Endodermal cell (in vitro differentiated cells): ENCODE results near the gene EYA3. TPM values are rescaled to one million over a fixed set of nuclear protein-coding genes. Genes with fewer than 3 reads are reported as not detected.

Experiments used
- DNase-seq: peaks from one replicate; pipeline ENCODE4 v3.0.0-alpha.2; 2017
- H3K27ac ChIP-seq: 2 replicates; pipeline ENCODE4 v1.5.1; 2013; ENCODE audit warnings: mild to moderate bottlenecking, low read depth, low read length, moderate library complexity
- H3K27me3 ChIP-seq: 2 replicates; pipeline ENCODE4 v1.6.1; 2013; ENCODE audit warnings: mild to moderate bottlenecking, low read length, moderate library complexity; ENCODE audit not compliant: insufficient read depth, control insufficient read depth, poor library complexity, severe bottlenecking
- H3K36me3 ChIP-seq: 2 replicates; pipeline ENCODE4 v1.7.0; 2013; ENCODE audit warnings: mild to moderate bottlenecking, low read length, moderate library complexity; ENCODE audit not compliant: control insufficient read depth, insufficient read depth
- H3K4me1 ChIP-seq: one replicate; pipeline ENCODE4 v1.7.0; 2013; ENCODE audit warnings: low read length; ENCODE audit not compliant: control insufficient read depth, insufficient read depth
- H3K4me3 ChIP-seq: 2 replicates; pipeline ENCODE4 v1.5.1; 2013; ENCODE audit warnings: mild to moderate bottlenecking, low read length, moderate library complexity
- H3K9ac ChIP-seq: 2 replicates; pipeline ENCODE4 v1.6.1; 2013; ENCODE audit warnings: mild to moderate bottlenecking, low read length, moderate library complexity; ENCODE audit not compliant: poor library complexity, severe bottlenecking; ENCODE audit errors: extremely low read depth
- H3K9me3 ChIP-seq: 2 replicates; pipeline ENCODE4 v1.6.1; 2013; ENCODE audit warnings: mild to moderate bottlenecking, low read length, moderate library complexity; ENCODE audit not compliant: control insufficient read depth
- H3K27ac Mint-ChIP-seq: 2 replicates; pipeline ENCODE4 v1.8.0; 2020; ENCODE audit warnings: mixed read lengths
- H3K27me3 Mint-ChIP-seq: 2 replicates; pipeline ENCODE4 v1.8.0; 2021; ENCODE audit warnings: mild to moderate bottlenecking, mixed read lengths; ENCODE audit not compliant: insufficient read depth
- H3K36me3 Mint-ChIP-seq: 2 replicates; pipeline ENCODE4 v1.8.0; 2020; ENCODE audit warnings: low read depth, mixed read lengths
- H3K4me1 Mint-ChIP-seq: 2 replicates; pipeline ENCODE4 v1.8.0; 2020; ENCODE audit warnings: mixed read lengths
- H3K4me3 Mint-ChIP-seq: 2 replicates; pipeline ENCODE4 v1.8.0; 2020; ENCODE audit warnings: mild to moderate bottlenecking, moderate library complexity, mixed read lengths
- H3K9me3 Mint-ChIP-seq: 2 replicates; pipeline ENCODE4 v1.8.0; 2020; ENCODE audit warnings: mild to moderate bottlenecking, mixed read lengths
- CTCF ChIP-seq: fragments of 200-600 bp; sonication (generic); conservative IDR thresholded peaks from 2 replicates; pipeline ENCODE4 v1.5.0; 2021; ENCODE audit warnings: antibody characterized with exemption, mild to moderate bottlenecking
- WGBS, 2 experiments: methylation state at CpG; one replicate each; pipeline versions ENCODE4 v1.1.5 to v1.1.7; 2013; ENCODE audit warnings: missing lambda C conversion rate in 2 of 2, mixed read lengths in 1 of 2; ENCODE audit not compliant: insufficient coverage in 1 of 2, insufficient read length in 1 of 2; 5-methylcytosine and 5-hydroxymethylcytosine counted together
- total RNA-seq, 2 donors: library from RNA; stranded (reverse); fragmentation: NEBNext Ultra II Directional in 1 of 2; extraction: Animal tissue kit (Norgen Biotek cat#: 25700) in 1 of 2; gene quantifications; 2 replicates in 1 of 2; 3 replicates in 1 of 2; pipeline ENCODE4 v1.2.1, GENCODE V29; 2021

EYA3 gene
- total RNA-seq, 2 donors from 2014 or later, result 29.3 to 32.8 TPM

DNA sequence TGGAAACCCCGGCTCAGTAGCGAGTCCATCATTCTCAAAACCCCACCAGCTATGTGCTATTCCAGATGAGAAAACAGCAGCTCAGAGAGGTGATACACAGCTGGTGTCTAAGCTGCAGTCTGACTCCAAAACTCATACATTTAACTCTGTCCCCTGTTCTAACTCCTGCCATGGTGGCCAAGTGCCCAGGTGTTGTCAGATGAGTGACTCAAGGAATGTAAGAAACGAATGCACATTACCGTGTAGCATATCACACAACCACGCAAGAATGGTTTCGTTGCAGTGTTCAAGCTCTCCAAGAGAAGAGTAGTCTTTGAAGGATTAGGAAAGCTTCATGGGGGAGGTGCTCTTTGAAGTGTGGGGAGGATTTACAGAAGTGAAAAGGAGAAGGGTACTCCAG is 133.3 kb downstream of the EYA3 start:
- Mint-ChIP-seq H3K4me3 (no peak overlapping the region), H3K27me3 (no peaks in the 10 kb centered on the region), H3K9me3 (no peaks in the 10 kb centered on the region), H3K4me1 (peaks cover 4% of the 10 kb centered on the region), H3K27ac (peak overlapping the region; percentile 4), H3K36me3 (no peaks in the 10 kb centered on the region)
- no peaks in the 10 kb centered on the region for H3K36me3 ChIP-seq
- WGBS, 2 experiments, result 93 to 97% methylated on average over 6 of the region's 6 CpGs
- H3K27ac ChIP-seq, result no peak overlapping the region
- DNase-seq, result no peak
- H3K9me3 ChIP-seq, result no peaks in the 10 kb centered on the region
- no peak for TF ChIP-seq CTCF
- no peak overlapping the region for H3K9ac ChIP-seq
- H3K27me3 ChIP-seq, result no peaks in the 10 kb centered on the region
- no peak overlapping the region for H3K4me3 ChIP-seq
- H3K4me1 ChIP-seq, result no peaks in the 10 kb centered on the region

GRCh38 chr1:27954186-27954585 is 134.2 kb downstream of the EYA3 start:
- Histone ChIP-seq H3K36me3 (no peaks in the 10 kb centered on the region), H3K4me3 (no peak overlapping the region)

DNA sequence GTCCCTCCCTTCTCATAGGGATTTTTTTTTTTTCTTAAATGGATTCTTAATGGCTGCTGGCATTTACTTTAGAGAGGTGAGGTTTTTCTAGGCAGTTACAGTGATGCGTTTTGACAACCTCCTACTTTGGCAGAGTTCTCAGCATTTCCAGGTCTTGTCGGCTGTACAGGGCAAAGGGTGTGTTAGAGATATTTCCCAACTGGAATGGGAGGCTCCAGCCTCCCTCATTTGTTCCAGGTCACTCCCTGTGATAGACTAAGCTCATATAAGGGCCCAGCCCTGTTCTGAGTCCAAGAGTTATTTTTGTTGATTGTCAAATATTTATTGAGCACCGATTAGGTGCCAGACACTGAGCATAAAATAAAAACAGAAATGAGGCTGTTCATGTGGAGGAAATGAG is 136.3 kb downstream of the EYA3 start:
- Histone ChIP-seq H3K4me1 (no peaks in the 10 kb centered on the region), H3K36me3 (no peaks in the 10 kb centered on the region), H3K27me3 (no peaks in the 10 kb centered on the region), H3K9ac (no peak overlapping the region), H3K9me3 (no peaks in the 10 kb centered on the region), H3K27ac (no peak overlapping the region), H3K4me3 (no peak overlapping the region)
- no peak for DNase-seq
- Mint-ChIP-seq H3K27me3 (no peaks in the 10 kb centered on the region), H3K9me3 (no peaks in the 10 kb centered on the region), H3K4me1 (peaks cover 4% of the 10 kb centered on the region), H3K27ac (no peak overlapping the region), H3K4me3 (no peak overlapping the region), H3K36me3 (no peaks in the 10 kb centered on the region)
- 95 to 100% methylated on average over 1 to 3 of the region's 3 CpGs for WGBS, 2 experiments
- no peak for TF ChIP-seq CTCF

More at GRCh38 chr1:27954186-27954585, 134.2 kb downstream of the EYA3 start:
- Histone ChIP-seq H3K27ac (no peak overlapping the region), H3K9ac (no peak overlapping the region), H3K4me1 (no peaks in the 10 kb centered on the region), H3K9me3 (no peaks in the 10 kb centered on the region), H3K27me3 (no peaks in the 10 kb centered on the region)
- H3K4me3 Mint-ChIP-seq, result no peak overlapping the region
- no peak for DNase-seq
- no peak overlapping the region for H3K27ac Mint-ChIP-seq
- no peaks in the 10 kb centered on the region for H3K36me3 Mint-ChIP-seq
- TF ChIP-seq CTCF, result no peak
- peaks cover 4% of the 10 kb centered on the region for H3K4me1 Mint-ChIP-seq
- H3K27me3 Mint-ChIP-seq, result no peaks in the 10 kb centered on the region
- H3K9me3 Mint-ChIP-seq, result no peaks in the 10 kb centered on the region
- WGBS, 2 experiments, result 86 to 95% methylated on average over 5 to 10 of the region's 10 CpGs
